Breast epithelium (tissue), 4 donors: Measurements from ENCODE around the gene SERPINB6. TPM values are rescaled to one million over a fixed set of nuclear protein-coding genes. Genes with fewer than 3 reads are reported as not detected.
A peak's percentile ranks its signal among the peaks of the same experiment; 100 is the strongest.

Experiments
- DNase-seq, 2 donors: peaks; one replicate each; pipeline ENCODE4 v3.0.0-alpha.2; 2019; ENCODE audit warnings: low spot score in 2 of 2
- H3K27ac ChIP-seq, 2 donors: fragments of 200-600 bp; sonication (generic) in 1 of 2; one replicate each; pipeline ENCODE4 v1.5.1; 2016 to 2019; ENCODE audit warnings: mild to moderate bottlenecking in 1 of 2
- H3K27me3 ChIP-seq, 2 donors: fragments of 200-600 bp; sonication (generic) in 1 of 2; one replicate each; pipeline versions ENCODE4 v1.5.1 to v1.6.0; 2017 to 2019; ENCODE audit warnings: control low read depth in 1 of 2, mild to moderate bottlenecking in 1 of 2
- H3K36me3 ChIP-seq: fragments of 200-600 bp; one replicate; pipeline ENCODE4 v1.5.1; 2019
- H3K4me1 ChIP-seq, 2 donors: fragments of 200-600 bp; sonication (generic); one replicate each; pipeline ENCODE4 v1.5.1; 2016 to 2019; ENCODE audit warnings: control low read depth in 1 of 2
- H3K4me3 ChIP-seq, 3 donors: fragments of 200-600 bp; sonication (generic); 1 replicate in 2 of 3; 2 replicates in 1 of 3; pipeline ENCODE4 v1.5.1; 2016 to 2019; ENCODE audit warnings: mild to moderate bottlenecking in 3 of 3, moderate library complexity in 2 of 3
- H3K9me3 ChIP-seq, 2 donors: fragments of 200-600 bp; sonication (generic) in 1 of 2; one replicate each; pipeline ENCODE4 v1.5.1; 2016 to 2019; ENCODE audit warnings: control low read depth in 1 of 2
- CTCF ChIP-seq, 3 donors: fragments of 450-650 bp; IDR thresholded peaks; one replicate each; pipeline ENCODE4 v1.5.1; 2016 to 2017; ENCODE audit warnings: antibody characterized with exemption in 3 of 3, mild to moderate bottlenecking in 3 of 3, moderate library complexity in 3 of 3
- POLR2A ChIP-seq: fragments of 450-650 bp; IDR thresholded peaks from one replicate; pipeline ENCODE4 v1.6.1; 2016; ENCODE audit warnings: antibody characterized with exemption, mild to moderate bottlenecking, moderate library complexity
- POLR2AphosphoS5 ChIP-seq, 3 donors: sonication (generic); formaldehyde crosslinking; IDR thresholded peaks; one replicate each; pipeline ENCODE4 v1.6.1; 2017; ENCODE audit warnings: antibody characterized with exemption in 3 of 3
- intact Hi-C: fragments of 100-400 bp; cut with DNase I; formaldehyde crosslinking; loops from one replicate; pipeline ENCODE4 v1.15.1; 2023; ENCODE audit warnings: low total_unique reads
- total RNA-seq, 3 donors: library from RNA; depleted of rRNA; stranded (reverse); fragments of >200 nt; gene quantifications; one replicate each; pipeline ENCODE4 v1.1.0, GENCODE V29; 2016

The SERPINB6 gene
- total RNA-seq, 3 donors from 2014 or later: 100 to 146 (median 137) TPM

- intact Hi-C loops: loop anchor here (2.0 kb wide), 1 partner anchor 70 kb away; the partner anchor contains the start of gene SERPINB6
- Histone ChIP-seq H3K4me3 (peak overlapping the region; percentile 51 to 89 (median 57)), H3K4me1 (no peaks in the 10 kb centered on the region), H3K9me3 (no peaks in the 10 kb centered on the region), H3K36me3 (no peaks in the 10 kb centered on the region), H3K27ac (peak overlapping the region; percentile 6 to 65), H3K27me3 (peaks cover 0 to 3% of the 10 kb centered on the region in 2 donors)
- DNase-seq: no peak
- no peak for TF ChIP-seq CTCF (IDR thresholded peaks at IDR 0.05)
- TF ChIP-seq POLR2A: no peak
- TF ChIP-seq POLR2AphosphoS5 (IDR thresholded peaks at IDR 0.05): no peak
Measured at GRCh38 chr6:2900821-2901644, 70.3 kb downstream of the SERPINB6 start.

GRCh38 chr6:2900221-2900807 is 71.1 kb downstream of the SERPINB6 start:
- peaks cover 0 to 3% of the 10 kb centered on the region in 2 donors for H3K27me3 ChIP-seq
- intact Hi-C loops: loop anchor here (2.0 kb wide), 1 partner anchor 70 kb away; the partner anchor contains the start of gene SERPINB6
- H3K9me3 ChIP-seq: no peaks in the 10 kb centered on the region
- no peaks in the 10 kb centered on the region for H3K36me3 ChIP-seq
- DNase-seq: no peak
- H3K4me1 ChIP-seq: no peaks in the 10 kb centered on the region
- H3K4me3 ChIP-seq: peak overlapping the region in 2 of 3 donors; percentile 57 to 89
- TF ChIP-seq POLR2AphosphoS5 (IDR thresholded peaks at IDR 0.05): no peak
- H3K27ac ChIP-seq: peak overlapping the region in 1 of 2 donors; percentile 80

GRCh38 chr6:2899596-2899995 is 71.8 kb downstream of the SERPINB6 start:
- Histone ChIP-seq H3K4me1 (no peaks in the 10 kb centered on the region), H3K36me3 (no peaks in the 10 kb centered on the region), H3K9me3 (no peaks in the 10 kb centered on the region), H3K27ac (no peak overlapping the region), H3K27me3 (peaks cover 0 to 3% of the 10 kb centered on the region in 2 donors), H3K4me3 (no peak overlapping the region)
- intact Hi-C loops: loop anchor here (1.0 kb wide), 1 partner anchor 12 kb away; no protein-coding TSS in a partner anchor
- no peak for TF ChIP-seq CTCF (IDR thresholded peaks at IDR 0.05)
- no peak for TF ChIP-seq POLR2A
- TF ChIP-seq POLR2AphosphoS5 (IDR thresholded peaks at IDR 0.05): no peak
- no peak for DNase-seq

Other genes starting within 250 kb of the SERPINB6 start
- 1 to 10 TPM; 1.3 to 1.9 (median 1.4) TPM for gene MYLK4, start 220.6 kb downstream of the SERPINB6 start, total RNA-seq
- gene WRNIP1, start 206.2 kb downstream of the SERPINB6 start, total RNA-seq: 10 to 100 TPM; 40.6 to 62.3 (median 59.3) TPM
- 10 to 100 TPM; 35.1 to 53.6 (median 51.8) TPM for gene SERPINB1, start 129.7 kb downstream of the SERPINB6 start, total RNA-seq
- 10 to 100 TPM in 2 of 3 donors, 1 to 10 TPM in 1; 8.0 to 12.8 (median 10.8) TPM for gene SERPINB9, start 68.3 kb downstream of the SERPINB6 start, total RNA-seq
- gene NQO2, start 28.3 kb upstream of the SERPINB6 start, total RNA-seq: 10 to 100 TPM; 23.6 to 64.6 (median 24.9) TPM
- 10 to 100 TPM; 23.8 to 38.9 (median 26.2) TPM for gene RIPK1, start 96.9 kb upstream of the SERPINB6 start, total RNA-seq
- 10 to 100 TPM; 15.4 to 19.4 (median 19.3) TPM for gene BPHL, start 147.1 kb upstream of the SERPINB6 start, total RNA-seq
- gene TUBB2A, start 186.0 kb upstream of the SERPINB6 start, total RNA-seq: 10 to 100 TPM; 27.8 to 43.6 (median 36.0) TPM